ENCODE measurements around the gene ATP5F1D.

DNA sequence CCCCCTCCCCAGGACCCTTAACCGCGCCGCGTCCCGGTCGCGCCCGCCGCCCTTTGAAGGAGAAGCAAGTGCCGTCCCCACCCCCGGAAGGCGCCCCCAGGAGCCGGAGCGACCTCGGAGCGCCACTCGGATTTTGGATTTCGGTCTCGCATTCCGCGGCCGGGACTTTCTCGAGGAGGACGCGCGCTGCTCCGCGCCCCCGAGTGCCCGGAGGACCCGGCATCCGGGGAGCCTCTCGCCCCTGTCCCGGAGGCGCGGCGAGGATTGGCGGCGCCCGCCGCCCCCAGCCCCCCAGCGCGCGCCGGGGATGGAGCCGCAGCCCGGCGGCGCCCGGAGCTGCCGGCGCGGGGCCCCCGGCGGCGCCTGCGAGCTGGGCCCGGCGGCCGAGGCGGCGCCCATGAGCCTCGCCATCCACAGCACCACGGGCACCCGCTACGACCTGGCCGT lies 8.5 kb downstream of the ATP5F1D start:
- no peak for TF ChIP-seq EZH2phosphoT487 (IDR thresholded peaks at IDR 0.05)
- TF ChIP-seq, protein P1, sequence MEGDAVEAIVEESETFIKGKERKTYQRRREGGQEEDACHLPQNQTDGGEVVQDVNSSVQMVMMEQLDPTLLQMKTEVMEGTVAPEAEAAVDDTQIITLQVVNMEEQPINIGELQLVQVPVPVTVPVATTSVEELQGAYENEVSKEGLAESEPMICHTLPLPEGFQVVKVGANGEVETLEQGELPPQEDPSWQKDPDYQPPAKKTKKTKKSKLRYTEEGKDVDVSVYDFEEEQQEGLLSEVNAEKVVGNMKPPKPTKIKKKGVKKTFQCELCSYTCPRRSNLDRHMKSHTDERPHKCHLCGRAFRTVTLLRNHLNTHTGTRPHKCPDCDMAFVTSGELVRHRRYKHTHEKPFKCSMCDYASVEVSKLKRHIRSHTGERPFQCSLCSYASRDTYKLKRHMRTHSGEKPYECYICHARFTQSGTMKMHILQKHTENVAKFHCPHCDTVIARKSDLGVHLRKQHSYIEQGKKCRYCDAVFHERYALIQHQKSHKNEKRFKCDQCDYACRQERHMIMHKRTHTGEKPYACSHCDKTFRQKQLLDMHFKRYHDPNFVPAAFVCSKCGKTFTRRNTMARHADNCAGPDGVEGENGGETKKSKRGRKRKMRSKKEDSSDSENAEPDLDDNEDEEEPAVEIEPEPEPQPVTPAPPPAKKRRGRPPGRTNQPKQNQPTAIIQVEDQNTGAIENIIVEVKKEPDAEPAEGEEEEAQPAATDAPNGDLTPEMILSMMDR (IDR thresholded peaks at IDR 0.05), result no peak
- TF ChIP-seq EZH2 (IDR thresholded peaks at IDR 0.05), result no peak

All from neural progenitor cell (in vitro differentiated cells).